Trophoblast cell (in vitro differentiated cells and primary cell): ENCODE results near the gene RSKR.

Experiments
- DNase-seq, 2 donors: peaks; one replicate each; pipeline ENCODE4 v3.0.0-alpha.2; 2016
- H2AFZ ChIP-seq: 2 replicates; pipeline ENCODE4 v1.6.1; 2013; ENCODE audit warnings: low read length, moderate library complexity, mild to moderate bottlenecking; ENCODE audit not compliant: insufficient read depth, poor library complexity
- H2AK5ac ChIP-seq: 2 replicates; pipeline ENCODE4 v1.6.1; 2013; ENCODE audit warnings: mild to moderate bottlenecking, low read length
- H2BK120ac ChIP-seq: 2 replicates; pipeline ENCODE4 v1.6.1; 2013; ENCODE audit warnings: low read length, mild to moderate bottlenecking, moderate library complexity; ENCODE audit not compliant: insufficient read depth, poor library complexity
- H2BK12ac ChIP-seq: 2 replicates; pipeline ENCODE4 v1.6.1; 2013; ENCODE audit warnings: mild to moderate bottlenecking, low read length, moderate library complexity
- H2BK5ac ChIP-seq: 2 replicates; pipeline ENCODE4 v1.6.1; 2013; ENCODE audit warnings: low read length, low read depth, moderate library complexity, mild to moderate bottlenecking; ENCODE audit not compliant: poor library complexity
- H3K14ac ChIP-seq: 2 replicates; pipeline ENCODE4 v1.6.1; 2013; ENCODE audit warnings: mild to moderate bottlenecking, low read length
- H3K18ac ChIP-seq: 2 replicates; pipeline ENCODE4 v1.6.1; 2013; ENCODE audit warnings: mild to moderate bottlenecking, low read length
- H3K23ac ChIP-seq: 2 replicates; pipeline ENCODE4 v1.6.1; 2013; ENCODE audit warnings: low read length
- H3K27ac ChIP-seq: 2 replicates; pipeline ENCODE4 v1.5.1; 2013; ENCODE audit warnings: low read depth, mild to moderate bottlenecking, inconsistent platforms, low read length, moderate library complexity
- H3K27me3 ChIP-seq: 2 replicates; pipeline ENCODE4 v1.6.1; 2013; ENCODE audit warnings: inconsistent platforms, mild to moderate bottlenecking, low read length, moderate library complexity; ENCODE audit not compliant: insufficient read depth
- H3K36me3 ChIP-seq, 2 experiments: 1 replicate in 1 of 2; 2 replicates in 1 of 2; pipeline ENCODE4 v1.6.1; 2013; ENCODE audit warnings: low read length in 2 of 2, mild to moderate bottlenecking in 2 of 2, moderate library complexity in 1 of 2; ENCODE audit not compliant: insufficient read depth in 2 of 2, control insufficient read depth in 1 of 2
- H3K4ac ChIP-seq: 2 replicates; pipeline ENCODE4 v1.6.1; 2013; ENCODE audit warnings: low read depth, mild to moderate bottlenecking, low read length, moderate library complexity
- H3K4me1 ChIP-seq, 2 experiments: 1 replicate in 1 of 2; 2 replicates in 1 of 2; pipeline ENCODE4 v1.6.1; 2013; ENCODE audit warnings: low read length in 2 of 2, mild to moderate bottlenecking in 2 of 2, moderate library complexity in 1 of 2; ENCODE audit not compliant: insufficient read depth in 2 of 2, control insufficient read depth in 1 of 2
- H3K4me2 ChIP-seq: 2 replicates; pipeline ENCODE4 v1.6.1; 2013; ENCODE audit warnings: inconsistent platforms, mild to moderate bottlenecking, low read length, moderate library complexity
- H3K4me3 ChIP-seq: 2 replicates; pipeline ENCODE4 v1.5.1; 2013; ENCODE audit warnings: mild to moderate bottlenecking, low read depth, low read length, inconsistent platforms
- H3K79me1 ChIP-seq: one replicate; pipeline ENCODE4 v1.6.1; 2013; ENCODE audit warnings: low read length
- H3K79me2 ChIP-seq: 2 replicates; pipeline ENCODE4 v1.6.1; 2013; ENCODE audit warnings: low read length, mild to moderate bottlenecking; ENCODE audit not compliant: control insufficient read depth, insufficient read depth, poor library complexity
- H3K9ac ChIP-seq: 2 replicates; pipeline ENCODE4 v1.6.1; 2013; ENCODE audit warnings: mild to moderate bottlenecking, low read length
- H3K9me3 ChIP-seq: 2 replicates; pipeline ENCODE4 v1.6.1; 2013; ENCODE audit warnings: low read depth, mild to moderate bottlenecking, control low read depth, inconsistent platforms, low read length; ENCODE audit not compliant: insufficient read depth
- H4K12ac ChIP-seq: 2 replicates; pipeline ENCODE4 v1.6.1; 2013; ENCODE audit warnings: low read depth, mild to moderate bottlenecking, low read length, moderate library complexity
- H4K8ac ChIP-seq: 2 replicates; pipeline ENCODE4 v1.6.1; 2013; ENCODE audit warnings: low read depth, mild to moderate bottlenecking, low read length, moderate library complexity
- H4K91ac ChIP-seq: one replicate; pipeline ENCODE4 v1.6.1; 2013; ENCODE audit warnings: low read depth, mild to moderate bottlenecking, low read length, moderate library complexity
- WGBS: extraction: QIAGEN DNeasy Blood & Tissue Kit; methylation state at CpG from one replicate; pipeline ENCODE4 v1.1.7; 2013; ENCODE audit warnings: missing lambda C conversion rate; ENCODE audit not compliant: insufficient read length, insufficient coverage; ENCODE audit errors: extremely low coverage; 5-methylcytosine and 5-hydroxymethylcytosine counted together

RSKR gene

DNA sequence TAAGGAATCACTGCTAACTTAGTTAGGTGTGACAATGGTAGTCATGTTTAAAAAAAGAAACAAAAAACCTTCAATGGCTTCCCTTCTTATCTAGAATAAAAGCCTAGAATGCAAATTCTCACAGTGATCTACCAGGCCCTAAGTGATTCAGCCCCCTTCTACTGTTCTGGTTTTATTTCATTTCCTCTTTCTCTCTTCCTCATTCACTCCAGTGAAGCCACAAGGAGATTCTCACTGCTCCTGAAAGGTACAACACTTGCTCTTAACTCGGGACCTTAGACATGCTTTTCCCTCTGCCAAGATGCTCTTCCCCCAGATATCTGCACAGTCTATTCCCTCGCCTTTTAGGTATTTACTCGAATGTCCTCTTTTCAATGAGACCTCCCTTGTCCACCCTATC, 46.4 kb downstream of the RSKR start:
- Histone ChIP-seq H2AK5ac (no peak overlapping the region), H2BK5ac (no peak overlapping the region), H4K91ac (no peak overlapping the region), H3K14ac (no peak overlapping the region), H3K9me3 (no peaks in the 10 kb centered on the region), H2BK12ac (no peak overlapping the region), H3K4me1 (peaks cover 10 to 16% of the 10 kb centered on the region in 2 experiments), H3K18ac (no peak overlapping the region), H3K4me2 (no peak overlapping the region), H3K9ac (no peak overlapping the region), H2AFZ (no peak overlapping the region), H3K23ac (no peak overlapping the region), H3K27ac (no peak overlapping the region), H2BK120ac (no peak overlapping the region), H4K8ac (no peak overlapping the region), H3K79me1 (peaks cover 10% of the 10 kb centered on the region), H3K4me3 (no peak overlapping the region), H3K36me3 (peaks cover 3% of the 10 kb centered on the region in 2 experiments), H3K4ac (no peak overlapping the region), H3K27me3 (no peaks in the 10 kb centered on the region), H3K79me2 (peaks cover 6% of the 10 kb centered on the region), H4K12ac (no peak overlapping the region)
- no peak for DNase-seq
- no CpG with 5 or more reads among the region's 3 CpGs for WGBS

GRCh38 chr17:28563475-28563874, 50.5 kb downstream of the RSKR start:
- H2AFZ ChIP-seq: no peak overlapping the region
- peak overlapping the region; percentile 19 for H4K91ac ChIP-seq
- H3K4me1 ChIP-seq: peaks cover 7 to 9% of the 10 kb centered on the region in 2 experiments
- no peak overlapping the region for H3K4me2 ChIP-seq
- no peak overlapping the region for H2BK5ac ChIP-seq
- no peaks in the 10 kb centered on the region for H3K27me3 ChIP-seq
- peak in 1 of 2 donors; percentile 79 for DNase-seq
- peak overlapping the region; percentile 3 for H3K27ac ChIP-seq
- no peak overlapping the region for H3K23ac ChIP-seq
- no peak overlapping the region for H3K18ac ChIP-seq
- peak overlapping the region; percentile 19 for H3K4ac ChIP-seq
- peaks cover 2% of the 10 kb centered on the region for H3K79me1 ChIP-seq
- no peaks in the 10 kb centered on the region for H3K9me3 ChIP-seq
- no peak overlapping the region for H2BK12ac ChIP-seq
- H3K36me3 ChIP-seq: peaks cover 17% of the 10 kb centered on the region in 2 experiments
- H2BK120ac ChIP-seq: no peak overlapping the region
- H2AK5ac ChIP-seq: no peak overlapping the region
- no CpG with 5 or more reads among the region's 3 CpGs for WGBS
- H3K9ac ChIP-seq: no peak overlapping the region
- H3K4me3 ChIP-seq: no peak overlapping the region
- no peak overlapping the region for H4K12ac ChIP-seq
- no peaks in the 10 kb centered on the region for H3K79me2 ChIP-seq
- no peak overlapping the region for H3K14ac ChIP-seq
- peak overlapping the region; percentile 26 for H4K8ac ChIP-seq
